HepG2 (cell line): Measurements from ENCODE around the gene SMAD2. TPM values are rescaled to one million over a fixed set of nuclear protein-coding genes. Genes with fewer than 3 reads are reported as not detected.

ENCODE experiments used
- ATAC-seq: fragments of 200-7000 bp; cut with Tn5 transposase; 3 replicates; pipeline ENCODE4 v1.9.1; 2020; ENCODE audit warnings: mild to moderate bottlenecking, moderate library complexity
- BruUV-seq: library from RNA; stranded (reverse); fragments of 400-500 nt; replicated peaks from 2 replicates; lab custom pipeline; 2021; lab: Mats Ljungman, UMichigan
- CTCF ChIA-PET: fragments of 300-600 bp; formaldehyde crosslinking; extraction: SDS; loops from one replicate; lab custom pipeline; 2021; ENCODE audit warnings: low total read pairs, inconsistent platforms, low intra/inter-chr PET ratio; lab: Yijun Ruan, JAX
- POLR2A ChIA-PET: fragments of 350-600 bp; sonication (Branson Sonifier 250); formaldehyde crosslinking; loops from one replicate; lab custom pipeline; 2020; ENCODE audit warnings: antibody characterized with exemption, inconsistent platforms; lab: Yijun Ruan, JAX
- DNase-seq: peaks from one replicate; pipeline ENCODE4 v3.0.0-alpha.2; 2015; ENCODE audit warnings: low spot score
- FAIRE-seq: peaks from 3 replicates; lab custom pipeline; 2011; peaks lifted over from hg19 to GRCh38; lab: Jason Lieb, UNC
- H2AFZ ChIP-seq: one replicate; pipeline ENCODE4 v1.6.1; 2011; ENCODE audit warnings: low read length, inconsistent platforms
- H3K27ac ChIP-seq: fragments of 300-600 bp; 3 replicates; pipeline ENCODE4 v1.8.0; 2011; ENCODE audit warnings: mixed run types, mild to moderate bottlenecking, mixed read lengths, low read length, inconsistent platforms; ENCODE audit not compliant: insufficient read depth; ENCODE audit errors: extremely low read length
- H3K27me3 ChIP-seq, 2 experiments: fragments of 200-600 bp in 1 of 2; 2 replicates in 1 of 2; 3 replicates in 1 of 2; pipeline versions ENCODE4 v1.6.0 to v1.8.0; 2011; ENCODE audit warnings: low read length in 2 of 2, mild to moderate bottlenecking in 2 of 2, moderate library complexity in 2 of 2, inconsistent platforms in 1 of 2; ENCODE audit not compliant: insufficient read depth in 2 of 2, control insufficient read depth in 1 of 2
- H3K36me3 ChIP-seq, 2 experiments: fragments of 200-600 bp in 1 of 2; replicated peaks in 1 of 2; 2 replicates in 1 of 2; 3 replicates in 1 of 2; pipeline versions ENCODE4 v1.5.1 to v1.8.0; 2011; ENCODE audit warnings: low read length in 2 of 2, inconsistent platforms in 1 of 2; ENCODE audit not compliant: insufficient read depth in 2 of 2, control insufficient read depth in 1 of 2
- H3K4me1 ChIP-seq: 2 replicates; pipeline ENCODE4 v1.5.1; 2012; ENCODE audit warnings: low read length, inconsistent platforms; ENCODE audit not compliant: insufficient read depth
- H3K4me2 ChIP-seq: 2 replicates; pipeline ENCODE4 v1.6.0; 2011; ENCODE audit warnings: low read depth, low read length, inconsistent platforms
- H3K4me3 ChIP-seq, 3 experiments: fragments of 200-600 bp in 1 of 3; sonication (generic), shearing (Covaris generic) in 1 of 3; replicated peaks in 1 of 3; 2 replicates each; pipeline ENCODE4 v1.5.1; 2011 to 2016; ENCODE audit warnings: low read length in 3 of 3, inconsistent platforms in 2 of 3, low read depth in 2 of 3, mild to moderate bottlenecking in 2 of 3, control low read depth in 1 of 3, mixed read lengths in 1 of 3; ENCODE audit not compliant: insufficient read depth in 1 of 3
- H3K79me2 ChIP-seq: one replicate; pipeline ENCODE4 v1.6.1; 2011; ENCODE audit warnings: low read length, inconsistent platforms; ENCODE audit not compliant: insufficient read depth
- H3K9ac ChIP-seq: 2 replicates; pipeline ENCODE4 v1.6.0; 2011; ENCODE audit warnings: mild to moderate bottlenecking, low read depth, low read length, inconsistent platforms; ENCODE audit not compliant: insufficient read depth
- H3K9me3 ChIP-seq: 2 replicates; pipeline ENCODE4 v1.5.1; 2012; ENCODE audit warnings: mild to moderate bottlenecking, low read length
- H4K20me1 ChIP-seq: 2 replicates; pipeline ENCODE4 v1.6.0; 2011; ENCODE audit warnings: inconsistent platforms, mild to moderate bottlenecking, low read length, moderate library complexity; ENCODE audit not compliant: insufficient read depth
- E2F2 ChIP-seq: sonication (generic); formaldehyde crosslinking; IDR thresholded peaks from 2 replicates; pipeline ENCODE4 v1.4.0; 2020; ENCODE audit warnings: missing genetic modification reagents, borderline replicate concordance
- NAIF1 ChIP-seq: sonication (generic); formaldehyde crosslinking; IDR thresholded peaks from 2 replicates; pipeline ENCODE4 v1.5.0; 2020; ENCODE audit warnings: mild to moderate bottlenecking, missing genetic modification reagents, borderline replicate concordance
- SMAD9 ChIP-seq: sonication (generic); formaldehyde crosslinking; IDR thresholded peaks from 2 replicates; pipeline ENCODE4 v1.5.1; 2020; ENCODE audit warnings: mild to moderate bottlenecking, missing genetic modification reagents
- ZBTB43 ChIP-seq: sonication (generic); formaldehyde crosslinking; conservative IDR thresholded peaks from 2 replicates; pipeline ENCODE4 v1.4.0; 2020; ENCODE audit warnings: missing genetic modification reagents
- ZIK1 ChIP-seq: sonication (generic); formaldehyde crosslinking; IDR thresholded peaks from 2 replicates; pipeline ENCODE4 v1.5.0; 2020; ENCODE audit warnings: mild to moderate bottlenecking, low read depth, missing genetic modification reagents, borderline replicate concordance
- ZNF496 ChIP-seq: sonication (generic); formaldehyde crosslinking; IDR thresholded peaks from 2 replicates; pipeline ENCODE4 v1.8.1; 2023; ENCODE audit warnings: mild to moderate bottlenecking, moderate library complexity, missing genetic modification reagents; ENCODE audit not compliant: insufficient replicate concordance
- ZNF576 ChIP-seq: sonication (generic); formaldehyde crosslinking; IDR thresholded peaks from 2 replicates; pipeline ENCODE4 v1.4.0; 2020; ENCODE audit warnings: mild to moderate bottlenecking, missing genetic modification reagents
- WGBS: methylation state at CpG from one replicate; pipeline ENCODE4 v1.1.6; 2017; ENCODE audit warnings: low lambda C conversion rate; 5-methylcytosine and 5-hydroxymethylcytosine counted together
- in situ Hi-C: cut with HindIII; loops from 2 replicates; pipeline ENCODE4 v1.10.0; 2017; ENCODE audit warnings: low pct_unique_long_range_greater_than_20kb; ENCODE audit not compliant: extremely low pct_ligation_motif_present
- intact Hi-C: fragments of 100-400 bp; cut with micrococcal nuclease; formaldehyde crosslinking; loops from one replicate; pipeline ENCODE4 v1.10.0; 2022; ENCODE audit not compliant: unreplicated experiment
- polyA plus RNA-seq, 8 experiments: library from polyadenylated mRNA; depleted of rRNA in 3 of 8; stranded (reverse) in 7 of 8; unstranded in 1 of 8; fragments of >200 nt; fragmentation: Illumina TruSeq in 4 of 8; extraction: Trizol in 4 of 8; gene quantifications; 2 replicates each; pipeline versions ENCODE4 v1.2.1 to v1.2.3, GENCODE V29; 2011 to 2016; ENCODE audit warnings: low read depth in 4 of 8, missing spikeins in 1 of 8, mixed read lengths in 1 of 8; ENCODE audit not compliant: insufficient read depth in 1 of 8
- total RNA-seq, 5 experiments: library from RNA; depleted of rRNA; stranded (reverse); fragments of >200 nt; fragmentation: Illumina TruSeq; extraction: Trizol; gene quantifications; 2 replicates each; pipeline ENCODE4 v1.2.3, GENCODE V29; 2016; ENCODE audit warnings: low read depth in 1 of 5
- TF ChIP-seq, protein P1 (sequence below): sonication (generic); formaldehyde crosslinking; conservative IDR thresholded peaks from 2 replicates; pipeline ENCODE4 v1.4.0; 2020; ENCODE audit warnings: missing genetic modification reagents

SMAD2 gene
- total and polyA plus RNA-seq, 2 of the 13 experiments (the other 11 are each of a cell fraction or from before 2014, with no cell fraction given) = 40.2 to 96.2 TPM

DNA sequence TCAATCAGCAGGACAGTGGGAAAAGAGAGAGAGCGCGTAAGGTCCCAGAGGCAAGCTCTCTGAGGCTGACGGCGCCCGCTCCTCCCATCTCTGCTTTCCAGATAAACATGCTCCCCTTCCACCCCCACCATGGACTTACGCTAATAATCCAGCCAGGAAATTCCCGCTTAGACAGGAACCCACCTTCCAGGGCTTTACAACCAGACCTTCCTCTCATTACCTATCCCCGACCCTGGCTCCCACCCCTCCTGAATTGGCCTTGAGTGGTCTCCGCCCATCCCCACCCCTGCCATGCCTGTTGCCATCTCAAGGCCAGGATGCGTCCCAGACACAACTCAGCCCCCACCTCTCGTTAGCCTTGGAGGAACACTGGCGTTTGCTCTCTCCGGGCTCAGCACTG is 131.1 kb downstream of the SMAD2 start:
- no peaks in the 10 kb centered on the region for H3K4me1 ChIP-seq
- no TSS peak for BruUV-seq
- no peaks in the 10 kb centered on the region for H4K20me1 ChIP-seq
- ChIA-PET CTCF (no interaction called here), POLR2A (no interaction called here)
- H3K36me3 ChIP-seq = no peaks in the 10 kb centered on the region
- H3K79me2 ChIP-seq = no peaks in the 10 kb centered on the region
- H3K9ac ChIP-seq = no peak overlapping the region
- H3K9me3 ChIP-seq = no peaks in the 10 kb centered on the region
- no peak overlapping the region for H3K4me2 ChIP-seq
- intact Hi-C loops (no loop called here), in situ Hi-C loops (no loop called here)
- ATAC-seq = no peak
- no peak overlapping the region for H3K4me3 ChIP-seq
- WGBS = 39% methylated on average over 13 of the region's 13 CpGs
- peaks cover 5 to 50% of the 10 kb centered on the region in 2 experiments; a peak in 3 of 5 replicates for H3K27me3 ChIP-seq
- no peak for TF ChIP-seq NAIF1 (CRISPR knock-in tag)
- no peak for TF ChIP-seq SMAD9 (CRISPR knock-in tag)
- TF ChIP-seq, protein P1, sequence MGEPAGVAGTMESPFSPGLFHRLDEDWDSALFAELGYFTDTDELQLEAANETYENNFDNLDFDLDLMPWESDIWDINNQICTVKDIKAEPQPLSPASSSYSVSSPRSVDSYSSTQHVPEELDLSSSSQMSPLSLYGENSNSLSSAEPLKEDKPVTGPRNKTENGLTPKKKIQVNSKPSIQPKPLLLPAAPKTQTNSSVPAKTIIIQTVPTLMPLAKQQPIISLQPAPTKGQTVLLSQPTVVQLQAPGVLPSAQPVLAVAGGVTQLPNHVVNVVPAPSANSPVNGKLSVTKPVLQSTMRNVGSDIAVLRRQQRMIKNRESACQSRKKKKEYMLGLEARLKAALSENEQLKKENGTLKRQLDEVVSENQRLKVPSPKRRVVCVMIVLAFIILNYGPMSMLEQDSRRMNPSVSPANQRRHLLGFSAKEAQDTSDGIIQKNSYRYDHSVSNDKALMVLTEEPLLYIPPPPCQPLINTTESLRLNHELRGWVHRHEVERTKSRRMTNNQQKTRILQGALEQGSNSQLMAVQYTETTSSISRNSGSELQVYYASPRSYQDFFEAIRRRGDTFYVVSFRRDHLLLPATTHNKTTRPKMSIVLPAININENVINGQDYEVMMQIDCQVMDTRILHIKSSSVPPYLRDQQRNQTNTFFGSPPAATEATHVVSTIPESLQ (CRISPR knock-in tag) = no peak
- DNase-seq = no peak
- FAIRE-seq = no peak
- H3K27ac ChIP-seq = no peak overlapping the region
- no peak overlapping the region for H2AFZ ChIP-seq

- Histone ChIP-seq H3K9me3 (no peaks in the 10 kb centered on the region), H2AFZ (no peak overlapping the region), H3K27ac (no peak overlapping the region), H3K79me2 (no peaks in the 10 kb centered on the region), H3K27me3 (peaks cover 5 to 60% of the 10 kb centered on the region in 2 experiments; a peak in 3 of 5 replicates), H3K4me3 (no peak overlapping the region), H3K9ac (no peak overlapping the region), H4K20me1 (no peaks in the 10 kb centered on the region), H3K4me1 (no peaks in the 10 kb centered on the region), H3K36me3 (no peaks in the 10 kb centered on the region), H3K4me2 (no peak overlapping the region)
- ATAC-seq (no peak; the same call in 2 of the 3 replicates), DNase-seq (no peak), FAIRE-seq (no peak)
- intact Hi-C loops (no loop called here), in situ Hi-C loops (no loop called here)
- 35% methylated on average over 10 of the region's 11 CpGs for WGBS
- no TSS peak for BruUV-seq
- ChIA-PET CTCF (no interaction called here), POLR2A (no interaction called here)
- no peak for TF ChIP-seq E2F2 (CRISPR knock-in tag)
- TF ChIP-seq ZNF576 = no peak
- TF ChIP-seq ZNF496 (CRISPR knock-in tag) = no peak
- TF ChIP-seq ZBTB43 (CRISPR knock-in tag) = no peak
- no peak for TF ChIP-seq ZIK1 (CRISPR knock-in tag)
These were observed 132.1 kb downstream of the SMAD2 start for GRCh38 chr18:47798366-47798765.
